ENCODE results near the gene HECTD1.

DNA sequence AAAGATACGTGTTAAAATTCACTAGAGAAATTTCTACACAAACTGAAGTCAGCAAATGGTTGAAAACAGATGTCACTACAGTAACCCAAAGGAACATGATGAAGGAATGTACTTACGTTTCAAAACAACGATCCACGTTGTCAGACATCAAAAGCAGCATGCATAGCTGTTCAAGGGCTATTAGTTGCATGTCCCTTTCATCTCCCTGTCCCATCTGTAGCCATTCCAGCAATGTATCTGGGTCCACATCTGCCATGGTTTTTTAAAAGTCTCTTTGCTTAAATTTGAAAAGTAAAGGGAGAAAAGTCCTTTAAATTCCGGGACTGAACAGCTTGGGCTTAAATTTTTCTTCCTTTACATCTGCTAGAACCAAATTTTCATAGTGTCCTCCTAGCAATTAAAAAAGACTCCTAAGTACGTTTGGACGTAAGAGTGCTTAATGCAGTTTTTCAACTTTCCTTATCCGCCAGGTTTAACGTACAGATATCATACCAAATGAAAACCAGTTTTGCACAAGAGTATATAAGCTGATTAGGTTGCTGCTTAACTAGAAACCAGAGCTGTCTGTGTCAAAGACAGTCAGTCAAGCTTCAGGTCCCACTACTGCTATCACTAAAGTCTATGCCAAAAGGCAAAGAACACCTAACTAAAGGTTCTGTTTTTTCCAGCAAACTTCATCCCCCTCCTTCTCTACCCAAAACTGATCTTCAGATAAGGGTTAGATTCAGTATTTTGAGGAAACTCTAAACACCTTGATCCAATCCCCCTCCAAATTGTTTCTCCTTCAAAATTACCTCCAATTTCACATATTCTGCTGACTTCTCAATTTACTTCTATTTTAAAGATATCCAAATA is 1.7 kb downstream of the HECTD1 start:
- TF ChIP-seq, protein P1, sequence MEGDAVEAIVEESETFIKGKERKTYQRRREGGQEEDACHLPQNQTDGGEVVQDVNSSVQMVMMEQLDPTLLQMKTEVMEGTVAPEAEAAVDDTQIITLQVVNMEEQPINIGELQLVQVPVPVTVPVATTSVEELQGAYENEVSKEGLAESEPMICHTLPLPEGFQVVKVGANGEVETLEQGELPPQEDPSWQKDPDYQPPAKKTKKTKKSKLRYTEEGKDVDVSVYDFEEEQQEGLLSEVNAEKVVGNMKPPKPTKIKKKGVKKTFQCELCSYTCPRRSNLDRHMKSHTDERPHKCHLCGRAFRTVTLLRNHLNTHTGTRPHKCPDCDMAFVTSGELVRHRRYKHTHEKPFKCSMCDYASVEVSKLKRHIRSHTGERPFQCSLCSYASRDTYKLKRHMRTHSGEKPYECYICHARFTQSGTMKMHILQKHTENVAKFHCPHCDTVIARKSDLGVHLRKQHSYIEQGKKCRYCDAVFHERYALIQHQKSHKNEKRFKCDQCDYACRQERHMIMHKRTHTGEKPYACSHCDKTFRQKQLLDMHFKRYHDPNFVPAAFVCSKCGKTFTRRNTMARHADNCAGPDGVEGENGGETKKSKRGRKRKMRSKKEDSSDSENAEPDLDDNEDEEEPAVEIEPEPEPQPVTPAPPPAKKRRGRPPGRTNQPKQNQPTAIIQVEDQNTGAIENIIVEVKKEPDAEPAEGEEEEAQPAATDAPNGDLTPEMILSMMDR (IDR thresholded peaks at IDR 0.05) = no peak
- TF ChIP-seq HDAC2 (IDR thresholded peaks at IDR 0.05) = no peak
